ENCODE measurements around the gene AVPI1.

The AVPI1 gene

DNA sequence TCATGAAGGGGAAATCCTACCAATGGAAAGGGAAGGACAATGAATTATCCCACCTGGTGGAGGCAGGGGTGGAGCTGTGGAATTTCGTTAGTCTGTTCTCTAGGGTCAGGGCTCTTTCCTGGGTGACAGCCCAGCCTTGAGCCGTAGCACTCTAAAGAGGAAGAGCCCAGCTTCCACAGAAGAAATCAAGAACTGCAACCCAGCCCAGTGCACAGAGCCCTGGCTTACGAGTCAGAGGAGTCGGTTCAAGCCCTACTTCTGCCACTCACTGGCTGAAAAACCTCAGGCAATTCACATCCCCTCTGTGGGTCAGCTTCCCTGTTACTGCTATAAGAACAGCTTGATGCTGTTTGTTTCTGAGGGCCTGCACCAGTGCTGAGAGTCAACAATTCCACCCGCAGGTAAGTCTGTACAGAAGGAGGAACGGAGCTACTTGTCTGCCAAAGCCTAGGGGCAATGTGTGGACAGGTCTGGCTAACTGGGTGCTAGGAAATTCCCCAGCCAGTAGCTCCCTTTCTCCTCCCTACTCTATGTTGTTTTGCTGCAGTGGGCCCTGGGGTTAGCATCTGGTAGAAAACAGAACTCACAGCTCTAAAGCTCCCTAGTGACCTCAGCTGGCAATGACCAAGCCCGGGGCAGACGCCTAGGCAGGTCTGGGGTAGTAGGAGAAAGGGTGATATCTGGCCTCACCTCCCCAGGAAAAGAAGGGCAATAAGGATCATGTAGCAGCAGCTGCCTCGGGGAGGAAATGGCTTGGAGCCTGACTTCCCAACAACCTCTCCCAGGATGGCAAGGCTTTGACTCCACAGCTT, 3.3 kb downstream of the AVPI1 start:
- TF ChIP-seq, protein P1, sequence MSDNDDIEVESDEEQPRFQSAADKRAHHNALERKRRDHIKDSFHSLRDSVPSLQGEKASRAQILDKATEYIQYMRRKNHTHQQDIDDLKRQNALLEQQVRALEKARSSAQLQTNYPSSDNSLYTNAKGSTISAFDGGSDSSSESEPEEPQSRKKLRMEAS (IDR thresholded peaks at IDR 0.05), result no peak
- TF ChIP-seq TEAD4 (IDR thresholded peaks at IDR 0.05), result no peak
- no peak for TF ChIP-seq EGR1 (IDR thresholded peaks at IDR 0.05)
- TF ChIP-seq CEBPB (IDR thresholded peaks at IDR 0.05), result no peak
- TF ChIP-seq ZBTB7A (IDR thresholded peaks at IDR 0.05; ENCODE audit: low read depth), result no peak
- no peak for TF ChIP-seq USF1 (IDR thresholded peaks at IDR 0.05)

- no peak for TF ChIP-seq TCF12 (IDR thresholded peaks at IDR 0.05; ENCODE audit: low read depth)
Measured at GRCh38 chr10:97682042-97682441, 5.0 kb downstream of the AVPI1 start.

- TF ChIP-seq TCF12 (IDR thresholded peaks at IDR 0.05; ENCODE audit: low read depth) (no peak), ZBTB7A (IDR thresholded peaks at IDR 0.05; ENCODE audit: low read depth) (no peak), RAD21 (IDR thresholded peaks at IDR 0.05; ENCODE audit: low read depth) (no peak), FOXM1 (IDR thresholded peaks at IDR 0.05; ENCODE audit: borderline replicate concordance, low read depth) (no peak), NFIC (IDR thresholded peaks at IDR 0.05) (no peak), CEBPB (IDR thresholded peaks at IDR 0.05) (no peak), TEAD4 (IDR thresholded peaks at IDR 0.05) (no peak), EP300 (IDR thresholded peaks at IDR 0.05; ENCODE audit: borderline replicate concordance) (no peak), CREB1 (IDR thresholded peaks at IDR 0.05; ENCODE audit: low read depth) (no peak)
- TF ChIP-seq, protein P1 (IDR thresholded peaks at IDR 0.05), result no peak
Measured at GRCh38 chr10:97679594-97679993, 7.4 kb downstream of the AVPI1 start.

DNA sequence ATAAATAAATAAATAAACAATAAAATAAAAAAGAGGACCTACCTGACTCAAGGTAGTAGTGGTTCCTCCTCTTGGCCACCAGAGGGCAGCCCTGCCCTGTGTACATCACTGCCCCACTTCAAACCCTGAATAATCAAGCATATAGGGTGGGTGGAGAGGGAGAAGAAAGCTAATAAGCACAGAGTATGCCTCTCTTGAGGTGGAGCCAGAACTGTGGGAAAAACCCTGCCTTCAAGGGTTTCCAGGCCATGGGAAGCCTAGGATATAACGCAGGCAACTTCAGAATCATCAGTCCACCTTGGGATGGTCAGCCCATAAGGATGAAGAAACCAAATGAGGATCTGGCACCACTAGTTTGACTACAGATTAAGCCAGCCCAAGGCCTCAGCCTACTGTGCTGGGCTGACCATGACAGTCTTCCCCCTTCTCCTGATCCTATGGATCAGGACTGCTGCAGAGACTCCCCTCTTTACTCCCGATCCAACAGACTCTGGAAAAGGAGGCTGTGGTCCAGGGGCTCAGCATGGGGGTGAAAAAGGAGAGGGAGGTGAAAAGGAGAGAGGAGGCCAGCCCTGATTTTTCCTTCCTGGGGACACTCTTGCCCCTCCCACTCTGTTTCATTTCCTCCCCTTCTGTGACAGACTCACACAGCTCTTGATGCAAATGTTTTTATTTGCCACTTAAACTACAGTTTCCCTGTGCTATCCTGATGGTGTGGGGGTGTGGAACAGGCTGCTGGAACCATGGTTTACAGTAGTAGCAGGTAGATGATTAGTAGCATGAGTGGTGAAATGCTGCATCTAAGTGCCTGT, 10.1 kb downstream of the AVPI1 start:
- TF ChIP-seq CREB1 (IDR thresholded peaks at IDR 0.05; ENCODE audit: low read depth), result no peak
- TF ChIP-seq RAD21 (IDR thresholded peaks at IDR 0.05; ENCODE audit: low read depth), result peak; percentile 85
- TF ChIP-seq CEBPB (IDR thresholded peaks at IDR 0.05), result no peak
- TF ChIP-seq, protein P2, sequence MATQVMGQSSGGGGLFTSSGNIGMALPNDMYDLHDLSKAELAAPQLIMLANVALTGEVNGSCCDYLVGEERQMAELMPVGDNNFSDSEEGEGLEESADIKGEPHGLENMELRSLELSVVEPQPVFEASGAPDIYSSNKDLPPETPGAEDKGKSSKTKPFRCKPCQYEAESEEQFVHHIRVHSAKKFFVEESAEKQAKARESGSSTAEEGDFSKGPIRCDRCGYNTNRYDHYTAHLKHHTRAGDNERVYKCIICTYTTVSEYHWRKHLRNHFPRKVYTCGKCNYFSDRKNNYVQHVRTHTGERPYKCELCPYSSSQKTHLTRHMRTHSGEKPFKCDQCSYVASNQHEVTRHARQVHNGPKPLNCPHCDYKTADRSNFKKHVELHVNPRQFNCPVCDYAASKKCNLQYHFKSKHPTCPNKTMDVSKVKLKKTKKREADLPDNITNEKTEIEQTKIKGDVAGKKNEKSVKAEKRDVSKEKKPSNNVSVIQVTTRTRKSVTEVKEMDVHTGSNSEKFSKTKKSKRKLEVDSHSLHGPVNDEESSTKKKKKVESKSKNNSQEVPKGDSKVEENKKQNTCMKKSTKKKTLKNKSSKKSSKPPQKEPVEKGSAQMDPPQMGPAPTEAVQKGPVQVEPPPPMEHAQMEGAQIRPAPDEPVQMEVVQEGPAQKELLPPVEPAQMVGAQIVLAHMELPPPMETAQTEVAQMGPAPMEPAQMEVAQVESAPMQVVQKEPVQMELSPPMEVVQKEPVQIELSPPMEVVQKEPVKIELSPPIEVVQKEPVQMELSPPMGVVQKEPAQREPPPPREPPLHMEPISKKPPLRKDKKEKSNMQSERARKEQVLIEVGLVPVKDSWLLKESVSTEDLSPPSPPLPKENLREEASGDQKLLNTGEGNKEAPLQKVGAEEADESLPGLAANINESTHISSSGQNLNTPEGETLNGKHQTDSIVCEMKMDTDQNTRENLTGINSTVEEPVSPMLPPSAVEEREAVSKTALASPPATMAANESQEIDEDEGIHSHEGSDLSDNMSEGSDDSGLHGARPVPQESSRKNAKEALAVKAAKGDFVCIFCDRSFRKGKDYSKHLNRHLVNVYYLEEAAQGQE (IDR thresholded peaks at IDR 0.05; ENCODE audit: low read depth), result no peak
- TF ChIP-seq FOXM1 (IDR thresholded peaks at IDR 0.05; ENCODE audit: borderline replicate concordance, low read depth), result no peak
- TF ChIP-seq TAF1 (IDR thresholded peaks at IDR 0.05; ENCODE audit: low read depth), result no peak
- no peak for TF ChIP-seq EP300 (IDR thresholded peaks at IDR 0.05; ENCODE audit: borderline replicate concordance)
- no peak for TF ChIP-seq NFIC (IDR thresholded peaks at IDR 0.05)

DNA sequence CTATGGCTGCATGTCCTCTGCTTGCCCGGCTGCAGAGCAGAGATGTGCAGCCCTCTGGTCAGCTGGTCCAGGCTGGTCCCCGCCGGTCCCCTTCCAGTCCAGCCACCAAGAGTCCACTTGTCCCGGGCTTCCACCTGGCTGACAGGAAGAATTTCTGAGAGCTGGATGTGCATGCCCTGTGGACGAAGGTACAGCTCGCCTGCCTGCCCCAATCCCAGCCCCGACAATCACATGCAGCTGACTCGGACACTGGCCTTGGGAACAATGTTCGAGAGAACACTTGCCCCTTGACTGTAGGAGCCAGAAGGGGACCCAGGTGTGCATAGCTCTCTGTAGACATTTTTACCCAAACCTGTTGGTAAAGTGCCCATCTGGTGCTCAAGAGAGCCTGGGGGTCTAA, 11.8 kb downstream of the AVPI1 start:
- TF ChIP-seq USF1 (IDR thresholded peaks at IDR 0.05) (no peak), CEBPB (IDR thresholded peaks at IDR 0.05) (no peak), ZBTB7A (IDR thresholded peaks at IDR 0.05; ENCODE audit: low read depth) (no peak), TCF12 (IDR thresholded peaks at IDR 0.05; ENCODE audit: low read depth) (no peak), NFIC (IDR thresholded peaks at IDR 0.05) (no peak), FOXM1 (IDR thresholded peaks at IDR 0.05; ENCODE audit: borderline replicate concordance, low read depth) (no peak), EGR1 (IDR thresholded peaks at IDR 0.05) (no peak), CREB1 (IDR thresholded peaks at IDR 0.05; ENCODE audit: low read depth) (no peak), EP300 (IDR thresholded peaks at IDR 0.05; ENCODE audit: borderline replicate concordance) (no peak), TAF1 (IDR thresholded peaks at IDR 0.05; ENCODE audit: low read depth) (no peak), RAD21 (IDR thresholded peaks at IDR 0.05; ENCODE audit: low read depth) (no peak), YY1 (IDR thresholded peaks at IDR 0.05; ENCODE audit: low read depth) (no peak), TEAD4 (IDR thresholded peaks at IDR 0.05) (no peak)
- TF ChIP-seq, protein P2 (IDR thresholded peaks at IDR 0.05; ENCODE audit: low read depth), result no peak
- TF ChIP-seq, protein P1 (IDR thresholded peaks at IDR 0.05), result no peak
